ENCODE data around the gene WDFY1. TPM values are rescaled to one million over a fixed set of nuclear protein-coding genes. Genes with fewer than 3 reads are reported as not detected.

Gene WDFY1
- total RNA-seq, 1 experiment from 2014 or later = 123 TPM

DNA sequence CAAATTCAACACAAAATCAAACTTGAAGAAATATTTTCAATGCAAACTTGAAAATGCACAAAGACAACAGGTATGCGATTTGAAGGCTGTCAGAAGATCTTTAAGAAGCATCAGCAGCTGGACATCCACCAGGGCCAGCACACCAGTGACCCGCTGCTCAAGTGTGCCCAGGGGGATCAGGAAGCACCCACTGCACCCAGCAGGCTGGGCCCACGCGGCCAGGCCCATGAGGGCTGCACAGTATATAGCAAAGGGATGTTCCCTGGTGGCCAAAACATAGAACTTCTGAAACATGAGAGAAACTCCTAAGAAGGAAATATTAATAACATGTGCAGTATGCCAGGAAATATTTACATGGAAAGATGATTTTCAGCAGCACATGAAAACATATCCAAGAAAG is 25.0 kb downstream of the WDFY1 start:
- no peaks in the 10 kb centered on the region for H3K27me3 Mint-ChIP-seq (ENCODE audit: insufficient read depth, unreplicated experiment)
- DNase-seq = no peak

DNA sequence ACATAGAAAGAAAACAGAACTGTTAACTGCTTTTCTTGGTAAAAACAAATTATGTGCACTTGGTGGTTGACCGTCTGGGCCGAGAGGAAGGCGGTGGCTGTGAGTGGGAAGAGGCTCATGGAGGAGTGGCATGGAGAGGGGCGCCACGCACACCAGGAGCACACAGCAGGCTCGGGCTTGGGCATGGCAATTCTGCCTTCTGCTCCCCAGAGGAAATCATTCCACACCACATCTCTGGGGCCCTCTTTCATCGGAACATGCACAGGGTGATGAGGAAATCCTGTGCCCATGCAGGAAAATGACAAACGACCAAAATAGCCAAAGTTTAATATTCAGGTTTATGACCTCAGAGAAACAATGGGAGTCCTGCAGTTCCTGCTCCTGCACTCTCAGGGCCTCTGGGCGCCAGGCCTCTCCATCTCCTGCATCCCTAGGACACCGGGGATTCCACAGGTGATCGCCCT is 26.4 kb downstream of the WDFY1 start:
- H3K27ac Mint-ChIP-seq (ENCODE audit: unreplicated experiment) = no peak overlapping the region
- Histone ChIP-seq H3K4me3 (ENCODE audit: low read depth, low read length) (no peak overlapping the region), H3K27me3 (replicated peaks; ENCODE audit: control insufficient read depth, insufficient read depth, low read length) (no peaks in the 10 kb centered on the region), H3K4me1 (no peaks in the 10 kb centered on the region), H3K36me3 (ENCODE audit: control insufficient read depth, insufficient read depth, low read length) (no peaks in the 10 kb centered on the region), H3K9me3 (0 out of 2 replicates have a peak, but pooled peaks cover under 1% of the 10 kb centered on the region)
- no peak for TF ChIP-seq CTCF (IDR thresholded peaks at IDR 0.05; ENCODE audit: insufficient read depth in 1 of 2, low read depth in 1 of 2, low read length in 1 of 2, severe bottlenecking in 1 of 2, unreplicated experiment in 1 of 2)
- no peak for DNase-seq
- peaks cover 12% of the 10 kb centered on the region for H3K4me1 Mint-ChIP-seq (ENCODE audit: low read depth, unreplicated experiment)
- H3K27me3 Mint-ChIP-seq (ENCODE audit: insufficient read depth, unreplicated experiment) = no peaks in the 10 kb centered on the region
- ChIA-PET CTCF (no interaction called here), POLR2A (no interaction called here)
- H3K9me3 Mint-ChIP-seq (ENCODE audit: unreplicated experiment) = no peaks in the 10 kb centered on the region
- H3K36me3 Mint-ChIP-seq (ENCODE audit: insufficient read depth, unreplicated experiment) = peaks cover 74% of the 10 kb centered on the region
- H3K4me3 Mint-ChIP-seq (ENCODE audit: unreplicated experiment) = no peak overlapping the region
- BruUV-seq (replicated peaks) = no TSS peak
- intact Hi-C loops (cut with micrococcal nuclease; ENCODE audit: unreplicated experiment) = no loop called here

More for the DNA sequence above, 25.0 kb downstream of the WDFY1 start:
- Histone ChIP-seq H3K36me3 (ENCODE audit: control insufficient read depth, insufficient read depth, low read length) (no peaks in the 10 kb centered on the region), H3K4me3 (ENCODE audit: low read depth, low read length) (no peak overlapping the region), H3K4me1 (no peaks in the 10 kb centered on the region), H3K27me3 (replicated peaks; ENCODE audit: control insufficient read depth, insufficient read depth, low read length) (no peaks in the 10 kb centered on the region), H3K9me3 (0 out of 2 replicates have a peak, but pooled peaks cover 3% of the 10 kb centered on the region)
- ChIA-PET CTCF (no interaction called here), POLR2A (no interaction called here)
- H3K36me3 Mint-ChIP-seq (ENCODE audit: insufficient read depth, unreplicated experiment) = peaks cover 67% of the 10 kb centered on the region
- H3K4me3 Mint-ChIP-seq (ENCODE audit: unreplicated experiment) = no peak overlapping the region
- intact Hi-C loops (cut with micrococcal nuclease; ENCODE audit: unreplicated experiment) = no loop called here
- no peaks in the 10 kb centered on the region for H3K9me3 Mint-ChIP-seq (ENCODE audit: unreplicated experiment)
- peaks cover 12% of the 10 kb centered on the region for H3K4me1 Mint-ChIP-seq (ENCODE audit: low read depth, unreplicated experiment)
- BruUV-seq (replicated peaks) = no TSS peak
- peak; percentile 14 to 23 for TF ChIP-seq CTCF (IDR thresholded peaks at IDR 0.05; ENCODE audit: insufficient read depth in 1 of 2, low read depth in 1 of 2, low read length in 1 of 2, severe bottlenecking in 1 of 2, unreplicated experiment in 1 of 2)
- H3K27ac Mint-ChIP-seq (ENCODE audit: unreplicated experiment) = peak overlapping the region; percentile 19

DNA sequence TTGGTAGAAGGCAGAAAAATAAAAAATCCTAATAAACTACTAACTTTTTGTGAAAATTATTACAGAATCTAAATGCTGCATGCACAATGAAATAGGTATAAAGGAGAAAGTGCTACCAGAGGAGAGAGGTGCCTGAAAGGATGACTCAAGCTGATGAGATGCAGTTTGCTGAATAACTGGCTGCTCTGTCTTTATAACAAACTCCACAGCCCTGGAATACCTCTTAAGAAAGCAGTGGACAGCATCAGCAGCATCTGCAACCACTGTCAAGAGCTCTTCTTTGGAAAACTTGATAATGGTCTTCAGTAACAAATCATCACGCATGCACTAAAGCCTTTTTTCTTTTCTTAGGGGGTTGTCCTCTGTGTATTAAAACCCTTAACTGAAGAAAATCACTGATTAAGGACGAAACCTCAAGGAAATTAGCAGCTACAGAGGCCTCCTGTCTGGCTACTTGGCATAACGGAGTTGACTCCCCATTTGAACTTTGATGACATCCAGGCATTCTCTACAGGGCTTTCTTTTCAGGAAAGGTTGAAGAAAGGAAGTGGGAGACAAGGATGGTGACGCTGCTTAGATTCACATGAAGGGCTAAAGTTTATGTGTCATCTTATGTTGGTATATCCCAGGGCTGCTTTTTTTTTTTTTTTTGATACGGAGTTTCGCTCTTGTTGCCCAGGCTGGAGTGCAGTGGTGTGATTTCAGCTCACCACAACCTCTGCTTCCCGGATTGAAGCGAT is 28.8 kb downstream of the WDFY1 start:
- Histone ChIP-seq H3K9me3 (no peaks in the 10 kb centered on the region), H3K36me3 (ENCODE audit: control insufficient read depth, insufficient read depth, low read length) (0 out of 2 replicates have a peak, but pooled peaks cover 1% of the 10 kb centered on the region), H3K27me3 (replicated peaks; ENCODE audit: control insufficient read depth, insufficient read depth, low read length) (no peaks in the 10 kb centered on the region), H3K4me3 (ENCODE audit: low read depth, low read length) (no peak overlapping the region), H3K4me1 (no peaks in the 10 kb centered on the region)
- TF ChIP-seq CTCF (IDR thresholded peaks at IDR 0.05; ENCODE audit: insufficient read depth in 1 of 2, low read depth in 1 of 2, low read length in 1 of 2, severe bottlenecking in 1 of 2, unreplicated experiment in 1 of 2) = no peak
- Mint-ChIP-seq H3K36me3 (ENCODE audit: insufficient read depth, unreplicated experiment) (peaks cover 67% of the 10 kb centered on the region), H3K27ac (ENCODE audit: unreplicated experiment) (no peak overlapping the region), H3K4me1 (ENCODE audit: low read depth, unreplicated experiment) (peaks cover 5% of the 10 kb centered on the region), H3K4me3 (ENCODE audit: unreplicated experiment) (no peak overlapping the region), H3K27me3 (ENCODE audit: insufficient read depth, unreplicated experiment) (no peaks in the 10 kb centered on the region), H3K9me3 (ENCODE audit: unreplicated experiment) (no peaks in the 10 kb centered on the region)
- intact Hi-C loops (cut with micrococcal nuclease; ENCODE audit: unreplicated experiment) = no loop called here
- no TSS peak for BruUV-seq (replicated peaks)
- ChIA-PET POLR2A (interaction anchor here (0.5 to 0.6 kb wide), 2 partner anchors 105 to 236 kb away, joined by 3 to 8 read pairs; no protein-coding TSS in a partner anchor), CTCF (no interaction called here)
- no peak for DNase-seq

Data from Caco-2 (cell line).